ENCODE results near the gene SLC35F4.
"Not testable (repeated sequence)": the region's sequence is repeated elsewhere in the genome, so short reads cannot be mapped to it uniquely, and the experiment has no call there.

Gene SLC35F4

GRCh38 chr14:57865403-57866198, at the start of gene SLC35F4:
Gene SLC35F4, minus strand, starts transcription at chr14:57866092.
- DNase-seq, result no peak

- DNase-seq, result no peak
These were observed 43.7 kb upstream of the SLC35F4 start for GRCh38 chr14:57909626-57910025.

DNA sequence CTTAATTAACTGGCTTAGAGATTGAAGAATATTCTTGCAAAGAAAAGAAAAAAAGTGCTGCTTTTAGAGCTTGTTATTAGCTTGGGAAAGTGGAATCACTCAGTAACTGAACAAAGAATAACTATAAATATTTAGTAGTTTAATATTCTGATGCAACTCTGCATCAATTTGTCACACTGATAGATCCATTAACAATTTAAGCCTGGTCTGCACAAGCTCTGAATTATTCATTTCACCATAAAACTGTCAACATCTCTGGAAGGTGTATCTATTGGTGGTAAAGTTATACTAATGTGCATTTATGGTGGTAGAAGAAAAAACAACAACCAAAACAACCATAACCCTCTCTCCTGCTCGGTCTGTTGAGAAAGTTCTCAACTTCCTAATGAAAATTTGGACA, 38.1 kb upstream of the SLC35F4 start:
- DNase-seq, result no peak

GRCh38 chr14:57898837-57899572, 33.1 kb upstream of the SLC35F4 start:
- DNase-seq, result no peak

GRCh38 chr14:57897144-57897748, 31.4 kb upstream of the SLC35F4 start:
- no peak for DNase-seq

DNA sequence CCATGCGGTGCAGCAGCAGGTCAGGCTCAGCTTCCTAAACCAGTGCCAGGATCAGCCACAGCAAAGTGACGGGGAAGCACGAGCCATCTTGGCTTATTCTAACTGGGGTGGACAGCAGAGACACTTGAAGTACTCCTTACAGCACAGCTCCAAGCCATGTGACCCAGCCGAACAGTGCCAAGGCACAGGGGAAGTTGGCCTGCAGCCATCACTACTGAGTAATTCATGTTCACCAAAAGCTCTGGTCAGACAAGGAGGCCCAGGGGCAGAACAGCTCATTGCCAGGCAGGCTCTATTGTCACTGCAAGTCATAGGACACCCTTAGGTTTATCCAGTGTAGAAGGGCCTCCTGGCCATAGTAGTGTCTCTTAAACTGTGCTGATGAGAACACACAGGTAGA, 23.4 kb upstream of the SLC35F4 start:
- no peak for DNase-seq

GRCh38 chr14:57884175-57884574, 18.3 kb upstream of the SLC35F4 start:
- no peak for DNase-seq

GRCh38 chr14:57883061-57883460, 17.2 kb upstream of the SLC35F4 start:
- DNase-seq, result no peak

DNA sequence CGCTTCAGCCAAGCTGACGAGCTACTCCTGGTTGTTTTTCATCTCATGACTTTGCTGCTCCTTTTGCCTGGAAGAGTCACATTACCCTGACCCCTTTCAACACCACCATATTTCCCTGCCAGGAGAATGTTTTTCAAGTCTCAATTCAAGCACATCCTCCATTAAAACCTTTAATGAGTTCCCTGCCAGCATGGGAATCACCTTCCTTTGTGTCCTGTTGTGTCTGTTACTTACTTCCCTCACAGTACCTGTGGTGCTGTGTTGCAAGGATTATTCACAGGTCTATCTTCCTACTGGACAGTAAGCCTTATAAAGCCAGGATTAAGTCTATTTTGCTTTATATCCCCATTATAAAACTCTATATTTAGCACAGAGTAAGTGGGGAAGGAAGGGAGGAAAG, 13.6 kb upstream of the SLC35F4 start:
- DNase-seq, result no peak

- no peak for DNase-seq
These were observed 10.1 kb upstream of the SLC35F4 start for GRCh38 chr14:57875985-57876384.

DNA sequence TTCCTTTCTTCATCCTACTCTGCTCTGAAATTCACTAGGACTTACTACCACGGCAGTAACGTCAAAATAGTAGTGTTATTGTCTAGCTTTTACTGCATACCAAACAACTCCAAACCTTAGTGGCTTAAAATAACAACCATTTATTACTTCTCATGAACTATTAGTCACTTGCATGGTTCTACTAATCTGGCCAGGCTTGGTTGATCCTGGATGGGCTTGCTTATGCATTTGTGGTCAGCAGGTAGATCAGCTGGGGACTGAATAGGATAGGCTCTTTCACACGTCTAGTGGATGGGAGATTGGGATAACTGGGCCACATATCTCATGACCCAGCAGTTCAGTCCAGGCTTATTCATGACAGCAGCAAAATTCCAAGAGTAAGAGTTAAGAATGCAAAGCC, 9.4 kb upstream of the SLC35F4 start:
- DNase-seq, result no peak

DNA sequence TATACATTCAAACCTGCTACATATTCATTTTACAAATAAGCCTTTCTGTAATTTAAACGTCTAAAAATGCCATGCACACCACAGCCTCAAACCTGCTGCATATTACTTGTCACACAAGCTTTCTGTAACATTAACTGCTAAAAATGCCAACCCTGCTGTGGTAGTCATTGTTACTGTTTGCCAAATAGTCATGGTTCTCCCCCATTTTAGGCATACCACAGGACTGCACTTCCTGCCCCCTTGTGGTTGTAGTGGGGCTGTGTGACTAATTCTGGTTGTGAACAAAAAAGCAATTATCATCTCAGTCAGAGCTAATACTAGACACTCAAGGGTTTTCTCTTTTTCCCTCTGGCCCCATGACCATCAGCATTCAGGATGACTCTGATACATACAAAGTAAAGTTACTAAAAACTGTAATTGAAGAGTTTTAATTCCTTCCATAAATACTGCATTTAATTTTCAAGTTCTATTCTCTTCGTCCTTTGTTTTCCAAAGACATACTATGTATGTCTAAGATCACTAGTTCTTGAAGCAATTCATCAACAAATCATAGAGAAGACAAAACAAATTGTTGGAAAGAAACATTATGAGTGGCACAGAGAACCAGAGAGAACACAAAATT, 5.7 kb upstream of the SLC35F4 start:
- DNase-seq, result no peak

DNA sequence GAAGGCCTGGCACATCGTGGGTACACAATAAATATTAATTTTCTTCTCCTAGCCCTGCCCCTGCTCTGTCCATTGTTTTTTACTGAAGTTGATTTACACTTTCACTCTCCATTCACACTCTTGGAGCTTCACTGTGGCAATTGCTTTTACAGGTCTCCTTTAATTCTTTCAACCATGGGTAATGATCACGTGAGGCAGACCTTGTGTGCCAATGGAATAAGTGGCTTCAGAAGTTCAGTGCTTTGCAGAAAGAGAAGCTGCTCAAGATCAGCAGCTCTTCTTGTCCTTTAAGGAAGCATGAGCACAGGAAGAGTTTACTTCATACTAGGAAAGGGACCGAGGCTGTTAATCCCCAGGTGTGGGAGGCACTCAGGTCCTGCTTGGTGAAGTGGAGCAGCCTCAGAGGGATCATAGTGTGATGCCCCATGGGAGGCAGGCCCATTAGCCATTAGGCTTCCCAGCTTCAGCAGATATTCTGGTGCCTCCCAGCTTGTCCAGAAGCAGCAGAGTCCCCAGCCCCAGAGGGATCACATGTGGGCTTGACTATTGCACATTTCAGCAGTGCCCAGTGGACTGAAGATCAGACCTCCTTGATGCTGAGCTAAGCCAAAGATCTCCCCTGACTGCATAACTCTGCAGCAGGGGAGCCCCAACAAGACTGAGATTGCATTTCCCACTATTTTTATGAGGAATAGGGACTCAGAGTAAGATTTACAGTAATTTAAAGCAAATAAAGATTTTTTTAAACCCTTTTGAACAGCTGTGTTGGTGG, 5.0 kb upstream of the SLC35F4 start:
- DNase-seq, result no peak

GRCh38 chr14:57869617-57870016, 3.7 kb upstream of the SLC35F4 start:
- DNase-seq, result no peak

DNA sequence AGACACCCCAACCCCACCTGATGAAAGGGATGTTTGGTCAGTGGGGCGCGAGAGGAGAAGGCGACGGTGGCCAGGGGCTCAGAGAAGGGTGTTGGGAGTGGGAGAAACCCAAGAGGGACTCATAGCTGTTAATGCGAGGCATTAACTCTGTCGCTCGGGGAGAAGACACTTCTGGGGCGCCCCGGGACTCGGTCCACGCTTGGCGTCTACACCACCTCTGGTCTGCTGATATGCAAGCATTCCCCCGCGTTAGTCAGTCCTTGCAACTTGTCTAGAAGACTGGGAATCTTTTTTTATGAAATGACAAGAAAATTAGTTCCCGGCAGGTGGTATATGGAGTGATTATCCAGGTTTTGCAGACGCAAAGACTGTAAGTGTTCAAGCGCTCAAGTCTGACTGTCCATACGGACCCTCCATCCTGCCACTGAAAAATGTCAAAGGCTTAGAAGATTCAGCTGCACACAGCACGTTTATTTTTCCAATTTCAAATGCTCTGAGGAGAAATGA, 360 bp upstream of the SLC35F4 start:
- DNase-seq, result no peak

DNA sequence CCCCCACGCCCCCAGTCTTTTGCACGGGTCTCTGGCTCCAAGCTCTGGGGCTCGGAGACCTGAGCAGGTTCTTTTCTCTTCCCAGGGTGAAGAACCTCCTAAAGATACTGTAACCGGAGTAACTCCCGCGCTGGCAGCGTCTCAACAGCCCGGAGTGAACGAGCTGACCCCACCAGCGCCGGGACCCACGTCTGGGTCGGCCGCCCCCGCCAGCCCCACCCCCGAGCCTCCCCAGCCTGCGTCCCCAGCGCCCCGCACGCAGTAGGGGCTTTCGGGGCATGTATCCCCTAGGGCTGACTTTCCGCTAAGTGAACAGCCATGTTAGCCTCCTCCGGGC, 858 bp downstream of the SLC35F4 start:
- DNase-seq, result no peak

DNA sequence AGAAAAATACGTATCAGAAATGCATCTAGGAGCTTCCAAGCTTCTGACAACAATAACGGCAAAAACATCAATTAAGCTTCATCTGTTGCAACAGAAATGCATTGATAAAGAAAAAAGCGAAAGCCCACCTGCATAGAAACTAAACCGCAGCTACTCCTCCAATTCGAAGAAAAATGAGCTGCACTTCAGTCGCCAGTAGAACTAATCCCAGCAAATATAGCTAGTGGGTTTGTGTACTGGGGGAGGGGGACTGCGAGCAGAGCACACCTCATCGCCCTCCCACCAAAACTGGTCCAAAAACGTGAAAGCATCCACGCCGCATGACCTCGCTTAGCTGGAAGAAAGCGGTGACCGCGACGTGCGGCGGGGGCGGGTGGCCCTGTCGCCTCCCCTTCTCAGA, 1.2 kb downstream of the SLC35F4 start:
- no peak for DNase-seq

- DNase-seq, result no peak
These were observed 2.4 kb downstream of the SLC35F4 start for GRCh38 chr14:57863471-57863870.

GRCh38 chr14:57855666-57856065, 10.2 kb downstream of the SLC35F4 start:
- DNase-seq, result not testable (repeated sequence)

GRCh38 chr14:57854571-57854970, 11.3 kb downstream of the SLC35F4 start:
- DNase-seq, result no peak

DNA sequence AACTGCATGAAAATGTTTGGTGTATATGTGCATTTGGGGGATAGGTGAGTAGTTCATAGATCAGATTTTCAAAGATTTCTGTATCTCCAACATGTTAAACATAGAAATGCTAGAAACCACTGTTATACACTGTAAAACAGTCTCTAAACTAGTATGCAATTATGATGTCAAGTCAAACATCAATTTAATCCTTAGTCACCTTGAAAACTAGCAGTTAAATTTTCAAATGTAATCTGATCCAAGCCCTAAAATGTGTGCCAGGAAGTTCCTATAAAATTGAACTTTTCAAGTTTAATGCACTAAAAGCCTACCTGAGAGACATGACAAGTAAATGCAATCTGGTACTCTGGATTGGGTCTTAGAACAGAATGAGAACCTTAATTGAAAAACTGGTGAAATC, 14.5 kb downstream of the SLC35F4 start:
- DNase-seq, result no peak

- DNase-seq, result no peak
These were observed 17.1 kb downstream of the SLC35F4 start for GRCh38 chr14:57848786-57849185.

- DNase-seq, result no peak
These were observed 17.5 kb downstream of the SLC35F4 start for GRCh38 chr14:57848353-57848752.

All from stimulated activated CD4-positive, alpha-beta T cell treated with anti-CD3 and anti-CD28 coated beads, Interleukin-4, amount 100 ng/mL, for 4 hours (primary cell).